PC-9 (cell line): ENCODE data around the gene DSG3. TPM values are rescaled to one million over a fixed set of nuclear protein-coding genes. Genes with fewer than 3 reads are reported as not detected.

ENCODE experiments used
- BruUV-seq: library from RNA; stranded (reverse); fragments of 400-500 nt; replicated peaks from 2 replicates; lab custom pipeline; 2021; lab: Mats Ljungman, UMichigan
- CTCF ChIA-PET: fragments of 300-600 bp; sonication (Branson Sonifier 250); formaldehyde crosslinking; loops from one replicate; lab custom pipeline; 2022; ENCODE audit warnings: antibody characterized with exemption; lab: Charles Lee
- POLR2A ChIA-PET: fragments of 300-600 bp; sonication (Branson Sonifier 250); formaldehyde crosslinking; loops from one replicate; lab custom pipeline; 2022; ENCODE audit warnings: antibody characterized with exemption; ENCODE audit not compliant: unreplicated experiment; lab: Charles Lee
- DNase-seq, 2 experiments: peaks; one replicate each; pipeline versions ENCODE4 v3.0.0 to v3.0.0-alpha.2; 2015 to 2022; ENCODE audit warnings: mixed read lengths in 1 of 2
- H2AFZ ChIP-seq: fragments of 200-600 bp; sonication (generic); 2 replicates; pipeline ENCODE4 v1.8.1; 2017; ENCODE audit warnings: antibody characterized with exemption
- H3F3A ChIP-seq: fragments of 200-600 bp; sonication (generic); 2 replicates; pipeline ENCODE4 v1.8.1; 2017; ENCODE audit warnings: antibody characterized with exemption, mild to moderate bottlenecking, low read depth; ENCODE audit not compliant: insufficient read depth
- H3K27ac ChIP-seq: fragments of 200-600 bp; sonication (generic); 2 replicates; pipeline ENCODE4 v1.6.1; 2016; ENCODE audit warnings: mixed run types
- H3K27me3 ChIP-seq: fragments of 200-600 bp; sonication (generic); 2 replicates; pipeline ENCODE4 v1.6.1; 2016; ENCODE audit warnings: low read depth, mixed run types; ENCODE audit not compliant: insufficient read depth
- H3K36me3 ChIP-seq: fragments of 200-600 bp; sonication (generic); 2 replicates; pipeline ENCODE4 v1.6.1; 2016; ENCODE audit warnings: low read depth, mixed run types
- H3K4me1 ChIP-seq: fragments of 200-600 bp; sonication (generic); replicated peaks from 2 replicates; pipeline ENCODE4 v1.6.1; 2016; ENCODE audit warnings: mixed run types; ENCODE audit not compliant: insufficient read depth
- H3K4me2 ChIP-seq: fragments of 200-600 bp; sonication (generic); 2 replicates; pipeline ENCODE4 v1.6.1; 2017; ENCODE audit warnings: mixed run types
- H3K4me3 ChIP-seq: fragments of 200-600 bp; sonication (generic); 2 replicates; pipeline ENCODE4 v1.6.1; 2016; ENCODE audit warnings: mixed run types
- H3K79me2 ChIP-seq: fragments of 200-600 bp; sonication (generic); 2 replicates; pipeline ENCODE4 v1.6.1; 2017; ENCODE audit warnings: low read depth, mixed run types
- H3K9me2 ChIP-seq: fragments of 200-600 bp; sonication (generic); 2 replicates; pipeline ENCODE4 v1.8.1; 2017; ENCODE audit warnings: mild to moderate bottlenecking; ENCODE audit not compliant: insufficient read depth
- H3K9me3 ChIP-seq: fragments of 200-600 bp; sonication (generic); 2 replicates; pipeline ENCODE4 v1.8.1; 2016; ENCODE audit warnings: low read depth; ENCODE audit not compliant: insufficient read depth
- H4K20me1 ChIP-seq: fragments of 200-600 bp; sonication (generic); 2 replicates; pipeline ENCODE4 v1.8.1; 2017; ENCODE audit not compliant: insufficient read depth
- EZH2 ChIP-seq: fragments of 200-600 bp; sonication (generic); IDR thresholded peaks from 2 replicates; pipeline ENCODE4 v1.8.0; 2017; ENCODE audit warnings: antibody characterized with exemption, low read depth
- intact Hi-C: fragments of 100-400 bp; cut with micrococcal nuclease; formaldehyde crosslinking; loops from one replicate; pipeline ENCODE4 v1.10.0; 2022; ENCODE audit not compliant: unreplicated experiment
- total RNA-seq: library from RNA; stranded (reverse); gene quantifications from 2 replicates; pipeline ENCODE4 v1.2.3, GENCODE V29; 2021
- TF ChIP-seq, protein P1 (sequence below): fragments of 200-600 bp; sonication (generic); conservative IDR thresholded peaks from 2 replicates; pipeline ENCODE4 v1.6.1; 2017; ENCODE audit warnings: mixed run types, antibody characterized with exemption, mild to moderate bottlenecking, moderate library complexity

DSG3 gene
- total RNA-seq, 1 experiment from 2014 or later: 0.13 TPM

DNA sequence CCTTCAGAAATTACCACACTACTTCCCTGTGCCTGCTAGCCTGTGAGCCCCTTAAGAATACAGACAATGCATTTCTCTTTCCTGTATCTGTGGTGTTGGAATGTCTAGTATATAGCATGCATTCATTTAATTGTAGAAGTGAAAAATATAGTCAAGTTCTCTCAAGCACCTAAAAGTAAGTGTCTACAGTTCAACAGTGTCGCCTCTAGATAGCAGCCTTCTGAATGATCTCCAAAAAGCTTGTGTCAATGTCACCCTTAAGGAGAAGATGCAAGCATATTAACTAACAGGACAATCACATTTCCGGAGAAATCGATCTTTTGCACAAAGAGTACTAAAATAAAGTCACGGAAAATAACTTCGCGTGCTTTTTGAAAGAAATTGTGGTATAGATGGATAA lies 27.5 kb upstream of the DSG3 start:
- peaks cover 6% of the 10 kb centered on the region; the same call in 1 of the 2 replicates for H3F3A ChIP-seq
- no peak for TF ChIP-seq EZH2
- TF ChIP-seq, protein P1, sequence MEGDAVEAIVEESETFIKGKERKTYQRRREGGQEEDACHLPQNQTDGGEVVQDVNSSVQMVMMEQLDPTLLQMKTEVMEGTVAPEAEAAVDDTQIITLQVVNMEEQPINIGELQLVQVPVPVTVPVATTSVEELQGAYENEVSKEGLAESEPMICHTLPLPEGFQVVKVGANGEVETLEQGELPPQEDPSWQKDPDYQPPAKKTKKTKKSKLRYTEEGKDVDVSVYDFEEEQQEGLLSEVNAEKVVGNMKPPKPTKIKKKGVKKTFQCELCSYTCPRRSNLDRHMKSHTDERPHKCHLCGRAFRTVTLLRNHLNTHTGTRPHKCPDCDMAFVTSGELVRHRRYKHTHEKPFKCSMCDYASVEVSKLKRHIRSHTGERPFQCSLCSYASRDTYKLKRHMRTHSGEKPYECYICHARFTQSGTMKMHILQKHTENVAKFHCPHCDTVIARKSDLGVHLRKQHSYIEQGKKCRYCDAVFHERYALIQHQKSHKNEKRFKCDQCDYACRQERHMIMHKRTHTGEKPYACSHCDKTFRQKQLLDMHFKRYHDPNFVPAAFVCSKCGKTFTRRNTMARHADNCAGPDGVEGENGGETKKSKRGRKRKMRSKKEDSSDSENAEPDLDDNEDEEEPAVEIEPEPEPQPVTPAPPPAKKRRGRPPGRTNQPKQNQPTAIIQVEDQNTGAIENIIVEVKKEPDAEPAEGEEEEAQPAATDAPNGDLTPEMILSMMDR: no peak
- no peak for DNase-seq
- no peaks in the 10 kb centered on the region for H3K9me3 ChIP-seq
- H3K9me2 ChIP-seq: no peaks in the 10 kb centered on the region
- ChIA-PET POLR2A (interaction anchor here (0.7 kb wide), 1 partner anchor 211 kb away, joined by 6 read pairs; no protein-coding TSS in a partner anchor), CTCF (interaction anchor here (0.5 kb wide), 1 partner anchor 211 kb away, joined by 3 read pairs; no protein-coding TSS in a partner anchor)
- H4K20me1 ChIP-seq: no peaks in the 10 kb centered on the region
- H3K4me1 ChIP-seq: no peaks in the 10 kb centered on the region
- H3K4me3 ChIP-seq: no peak overlapping the region
- H2AFZ ChIP-seq: no peak overlapping the region
- H3K4me2 ChIP-seq: peak overlapping the region; percentile 23; the same call in 1 of the 2 replicates
- H3K79me2 ChIP-seq: no peaks in the 10 kb centered on the region
- H3K27me3 ChIP-seq: no peaks in the 10 kb centered on the region
- no peaks in the 10 kb centered on the region for H3K36me3 ChIP-seq
- BruUV-seq: no TSS peak
- 0 out of 2 replicates have a peak overlapping the region, but pooled peaks have one; percentile 41 for H3K27ac ChIP-seq
- intact Hi-C loops: no loop called here

DNA sequence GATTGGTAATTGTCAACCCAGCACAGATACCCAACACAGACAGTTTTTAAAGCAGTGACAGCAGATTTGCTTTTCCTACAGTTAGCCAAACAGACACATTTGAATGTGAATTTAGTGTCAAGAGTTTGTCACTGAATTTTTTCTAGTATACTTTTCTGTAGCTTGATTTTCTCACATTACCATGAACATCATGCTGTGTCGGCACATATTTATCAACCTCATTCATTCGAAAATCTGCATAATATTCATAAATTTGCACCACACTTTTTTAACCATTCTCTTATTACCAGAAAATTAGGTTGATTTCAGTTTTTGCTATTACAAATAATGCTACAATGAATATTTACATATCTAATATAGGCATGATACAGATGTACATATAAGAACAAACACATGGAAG lies 27.0 kb upstream of the DSG3 start:
- no peak overlapping the region for H3K4me2 ChIP-seq
- ChIA-PET CTCF (no interaction called here), POLR2A (no interaction called here)
- no peak overlapping the region for H3K27ac ChIP-seq
- DNase-seq: no peak
- H3K9me2 ChIP-seq: no peaks in the 10 kb centered on the region
- TF ChIP-seq, protein P1: no peak
- no peak for TF ChIP-seq EZH2
- no peaks in the 10 kb centered on the region for H3K9me3 ChIP-seq
- no peaks in the 10 kb centered on the region for H4K20me1 ChIP-seq
- H3K4me3 ChIP-seq: no peak overlapping the region
- no peaks in the 10 kb centered on the region for H3K27me3 ChIP-seq
- peaks cover 6% of the 10 kb centered on the region; the same call in 1 of the 2 replicates for H3F3A ChIP-seq
- BruUV-seq: no TSS peak
- no peak overlapping the region for H2AFZ ChIP-seq
- no peaks in the 10 kb centered on the region for H3K79me2 ChIP-seq
- intact Hi-C loops: no loop called here
- H3K4me1 ChIP-seq: no peaks in the 10 kb centered on the region
- H3K36me3 ChIP-seq: no peaks in the 10 kb centered on the region

DNA sequence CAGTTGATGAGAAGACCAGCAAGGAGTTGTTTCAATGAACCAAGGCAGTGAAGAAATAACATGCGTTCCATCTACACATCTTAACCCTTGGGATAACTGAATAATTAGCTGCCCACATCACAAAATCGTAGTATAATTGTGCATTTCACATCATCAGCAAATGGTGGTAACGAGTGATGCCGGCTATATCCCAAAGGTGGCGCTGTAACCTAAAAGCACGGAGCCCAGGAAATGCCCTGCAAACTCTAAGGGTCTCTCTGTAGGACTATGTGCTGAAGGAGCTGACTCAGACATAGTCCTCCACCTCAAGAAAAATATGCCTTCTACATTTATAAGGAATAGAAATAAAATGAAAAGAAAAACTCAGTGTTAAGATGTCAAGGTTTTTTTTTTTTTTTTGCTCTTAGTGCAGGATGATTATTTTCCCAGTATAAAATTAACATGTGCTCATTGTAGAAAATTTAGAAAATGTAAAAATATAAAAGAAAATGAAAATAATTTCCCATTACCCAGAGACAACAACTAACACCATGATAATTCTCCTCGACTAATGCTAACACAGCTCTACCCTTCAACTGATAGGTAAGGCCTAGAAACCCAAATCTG lies 23.1 kb upstream of the DSG3 start:
- no peaks in the 10 kb centered on the region for H3K27me3 ChIP-seq
- no peak overlapping the region for H2AFZ ChIP-seq
- DNase-seq: peak in 1 of 2 experiments; percentile 46
- peaks cover 6% of the 10 kb centered on the region; the same call in 1 of the 2 replicates for H3F3A ChIP-seq
- H3K9me2 ChIP-seq: no peaks in the 10 kb centered on the region
- no peaks in the 10 kb centered on the region for H3K79me2 ChIP-seq
- no peak for TF ChIP-seq EZH2
- TF ChIP-seq, protein P1: peak; percentile 89
- H4K20me1 ChIP-seq: no peaks in the 10 kb centered on the region
- no peaks in the 10 kb centered on the region for H3K4me1 ChIP-seq
- no peaks in the 10 kb centered on the region for H3K36me3 ChIP-seq
- no TSS peak for BruUV-seq
- intact Hi-C loops: loop anchor here (1.0 to 2.0 kb wide), 3 partner anchors 74 to 132 kb away; partner anchors contain the start of gene DSG2
- no peak overlapping the region for H3K4me3 ChIP-seq
- no peaks in the 10 kb centered on the region for H3K9me3 ChIP-seq
- ChIA-PET CTCF (interaction anchor here (0.5 to 1.0 kb wide), 3 partner anchors 89 to 323 kb away, joined by 3 to 8 read pairs (median 3); no protein-coding TSS in a partner anchor), POLR2A (interaction anchor here (0.6 to 0.7 kb wide), 2 partner anchors 95 to 211 kb away, joined by 3 to 5 read pairs; no protein-coding TSS in a partner anchor)
- H3K4me2 ChIP-seq: no peak overlapping the region
- no peak overlapping the region for H3K27ac ChIP-seq
